ENCODE measurements around the gene CEP295NL. TPM values are rescaled to one million over a fixed set of nuclear protein-coding genes. Genes with fewer than 3 reads are reported as not detected.
A peak's percentile ranks its signal among the peaks of the same experiment; 100 is the strongest.

Gene CEP295NL
- total RNA-seq, 1 experiment from 2014 or later, result 1.9 TPM

DNA sequence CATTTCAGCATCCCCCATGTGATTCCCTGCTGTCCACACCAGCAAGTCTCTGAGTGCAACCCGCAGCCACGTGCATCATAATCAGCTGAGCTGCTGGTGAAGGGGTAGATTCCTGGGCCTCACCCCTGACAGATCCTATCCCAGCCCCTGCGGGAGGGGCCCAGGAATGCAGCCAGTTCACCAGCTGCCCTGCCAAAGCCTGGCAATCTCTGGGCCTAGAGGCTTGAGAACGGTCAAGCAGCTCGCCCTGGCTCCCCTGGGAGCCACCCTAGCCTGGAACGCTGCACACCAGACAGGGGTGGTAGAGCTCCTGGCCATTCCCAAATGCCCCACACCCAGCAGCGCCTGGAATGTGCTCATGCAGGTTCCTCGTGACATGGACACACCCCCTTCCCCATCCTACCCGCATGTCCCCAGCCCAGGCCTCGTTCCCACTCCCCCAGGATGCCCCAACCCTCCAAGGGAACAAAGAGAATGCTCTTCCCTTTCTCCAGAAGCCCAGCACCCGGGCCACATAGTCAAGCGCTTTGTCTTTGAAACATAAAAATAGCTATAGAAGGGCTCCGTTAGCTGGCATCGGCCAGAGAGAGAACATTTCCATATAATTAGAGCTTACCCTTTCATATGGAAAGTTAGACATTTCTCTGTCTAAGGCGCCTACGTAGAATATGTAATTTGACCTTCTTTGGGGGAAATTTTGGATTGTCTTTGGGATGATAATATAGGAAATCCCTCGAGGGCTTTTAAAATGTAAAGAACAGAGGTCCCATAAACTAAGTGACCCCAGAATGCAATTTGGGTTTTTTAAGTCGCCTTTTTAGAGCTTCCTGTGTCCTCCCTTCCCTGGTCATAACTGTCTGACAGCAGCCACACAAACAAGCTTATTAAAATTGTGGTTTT is 3.4 kb downstream of the CEP295NL start (continued):
- TF ChIP-seq ELF1 (IDR thresholded peaks at IDR 0.05; ENCODE audit: borderline replicate concordance, low read depth), result no peak

DNA sequence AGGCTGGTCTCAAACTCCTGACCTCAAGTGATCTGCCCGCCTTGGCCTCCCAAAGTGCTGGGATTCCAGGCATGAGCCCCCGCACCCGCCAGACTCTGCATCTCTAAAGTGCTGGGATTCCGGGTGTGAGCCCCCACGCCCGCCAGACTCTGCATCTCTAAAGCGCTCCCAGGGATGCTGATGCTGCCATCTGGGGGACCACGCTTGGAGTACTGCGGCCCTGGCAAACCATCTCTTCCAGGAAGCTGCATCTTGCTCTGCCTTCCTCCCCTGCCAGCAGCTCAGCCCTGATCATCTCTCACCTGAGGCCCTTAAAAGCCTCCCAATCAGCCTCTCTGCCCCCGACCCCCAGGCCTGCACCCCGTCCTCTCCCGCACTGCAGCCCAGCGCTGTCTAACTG is 4.1 kb downstream of the CEP295NL start:
- no TSS peak for BruUV-seq (replicated peaks)
- H4K20me1 ChIP-seq (ENCODE audit: insufficient read depth), result no peaks in the 10 kb centered on the region
- intact Hi-C loops (cut with micrococcal nuclease), result no loop called here
- no peak overlapping the region for H3K4me3 ChIP-seq (replicated peaks in 1 of 2; ENCODE audit: low read depth in 1 of 2, low read length in 2 of 2)
- 0 out of 2 replicates have a peak, but pooled peaks have one; percentile 4 for ATAC-seq
- TF ChIP-seq SRF (IDR thresholded peaks at IDR 0.05; ENCODE audit: low read depth), result no peak
- TF ChIP-seq ZNF274 (IDR thresholded peaks at IDR 0.05; ENCODE audit: low read depth, low read length), result no peak
- TF ChIP-seq TCF7L2 (IDR thresholded peaks at IDR 0.05; ENCODE audit: borderline replicate concordance, extremely low read depth, insufficient read depth, insufficient read length), result no peak
- TF ChIP-seq EZH2 (IDR thresholded peaks at IDR 0.05), result no peak
- TF ChIP-seq, protein P1, sequence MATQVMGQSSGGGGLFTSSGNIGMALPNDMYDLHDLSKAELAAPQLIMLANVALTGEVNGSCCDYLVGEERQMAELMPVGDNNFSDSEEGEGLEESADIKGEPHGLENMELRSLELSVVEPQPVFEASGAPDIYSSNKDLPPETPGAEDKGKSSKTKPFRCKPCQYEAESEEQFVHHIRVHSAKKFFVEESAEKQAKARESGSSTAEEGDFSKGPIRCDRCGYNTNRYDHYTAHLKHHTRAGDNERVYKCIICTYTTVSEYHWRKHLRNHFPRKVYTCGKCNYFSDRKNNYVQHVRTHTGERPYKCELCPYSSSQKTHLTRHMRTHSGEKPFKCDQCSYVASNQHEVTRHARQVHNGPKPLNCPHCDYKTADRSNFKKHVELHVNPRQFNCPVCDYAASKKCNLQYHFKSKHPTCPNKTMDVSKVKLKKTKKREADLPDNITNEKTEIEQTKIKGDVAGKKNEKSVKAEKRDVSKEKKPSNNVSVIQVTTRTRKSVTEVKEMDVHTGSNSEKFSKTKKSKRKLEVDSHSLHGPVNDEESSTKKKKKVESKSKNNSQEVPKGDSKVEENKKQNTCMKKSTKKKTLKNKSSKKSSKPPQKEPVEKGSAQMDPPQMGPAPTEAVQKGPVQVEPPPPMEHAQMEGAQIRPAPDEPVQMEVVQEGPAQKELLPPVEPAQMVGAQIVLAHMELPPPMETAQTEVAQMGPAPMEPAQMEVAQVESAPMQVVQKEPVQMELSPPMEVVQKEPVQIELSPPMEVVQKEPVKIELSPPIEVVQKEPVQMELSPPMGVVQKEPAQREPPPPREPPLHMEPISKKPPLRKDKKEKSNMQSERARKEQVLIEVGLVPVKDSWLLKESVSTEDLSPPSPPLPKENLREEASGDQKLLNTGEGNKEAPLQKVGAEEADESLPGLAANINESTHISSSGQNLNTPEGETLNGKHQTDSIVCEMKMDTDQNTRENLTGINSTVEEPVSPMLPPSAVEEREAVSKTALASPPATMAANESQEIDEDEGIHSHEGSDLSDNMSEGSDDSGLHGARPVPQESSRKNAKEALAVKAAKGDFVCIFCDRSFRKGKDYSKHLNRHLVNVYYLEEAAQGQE (IDR thresholded peaks at IDR 0.05; ENCODE audit: low read depth), result no peak
- TF ChIP-seq POLR2AphosphoS5 (IDR thresholded peaks at IDR 0.05; ENCODE audit: low read depth, low read length), result no peak
- TF ChIP-seq CEBPB (IDR thresholded peaks at IDR 0.05; ENCODE audit: low read depth), result no peak
- TF ChIP-seq, protein P2, sequence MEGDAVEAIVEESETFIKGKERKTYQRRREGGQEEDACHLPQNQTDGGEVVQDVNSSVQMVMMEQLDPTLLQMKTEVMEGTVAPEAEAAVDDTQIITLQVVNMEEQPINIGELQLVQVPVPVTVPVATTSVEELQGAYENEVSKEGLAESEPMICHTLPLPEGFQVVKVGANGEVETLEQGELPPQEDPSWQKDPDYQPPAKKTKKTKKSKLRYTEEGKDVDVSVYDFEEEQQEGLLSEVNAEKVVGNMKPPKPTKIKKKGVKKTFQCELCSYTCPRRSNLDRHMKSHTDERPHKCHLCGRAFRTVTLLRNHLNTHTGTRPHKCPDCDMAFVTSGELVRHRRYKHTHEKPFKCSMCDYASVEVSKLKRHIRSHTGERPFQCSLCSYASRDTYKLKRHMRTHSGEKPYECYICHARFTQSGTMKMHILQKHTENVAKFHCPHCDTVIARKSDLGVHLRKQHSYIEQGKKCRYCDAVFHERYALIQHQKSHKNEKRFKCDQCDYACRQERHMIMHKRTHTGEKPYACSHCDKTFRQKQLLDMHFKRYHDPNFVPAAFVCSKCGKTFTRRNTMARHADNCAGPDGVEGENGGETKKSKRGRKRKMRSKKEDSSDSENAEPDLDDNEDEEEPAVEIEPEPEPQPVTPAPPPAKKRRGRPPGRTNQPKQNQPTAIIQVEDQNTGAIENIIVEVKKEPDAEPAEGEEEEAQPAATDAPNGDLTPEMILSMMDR (IDR thresholded peaks at IDR 0.05 in 2 of 3, conservative IDR thresholded peaks at IDR 0.05 in 1 of 3; ENCODE audit: borderline replicate concordance in 1 of 3, insufficient read depth in 1 of 3, low read depth in 2 of 3, low read length in 2 of 3), result no peak
- TF ChIP-seq FOSL1 (IDR thresholded peaks at IDR 0.05; ENCODE audit: low read depth), result no peak
- no peak for TF ChIP-seq JUND (IDR thresholded peaks at IDR 0.05)
- no peak for TF ChIP-seq ELF1 (IDR thresholded peaks at IDR 0.05; ENCODE audit: borderline replicate concordance, low read depth)
- TF ChIP-seq ZFX (IDR thresholded peaks at IDR 0.05), result no peak
- TF ChIP-seq YY1 (IDR thresholded peaks at IDR 0.05; ENCODE audit: extremely low read depth, insufficient replicate concordance, low read depth, low read length), result no peak
- TF ChIP-seq, protein P3, sequence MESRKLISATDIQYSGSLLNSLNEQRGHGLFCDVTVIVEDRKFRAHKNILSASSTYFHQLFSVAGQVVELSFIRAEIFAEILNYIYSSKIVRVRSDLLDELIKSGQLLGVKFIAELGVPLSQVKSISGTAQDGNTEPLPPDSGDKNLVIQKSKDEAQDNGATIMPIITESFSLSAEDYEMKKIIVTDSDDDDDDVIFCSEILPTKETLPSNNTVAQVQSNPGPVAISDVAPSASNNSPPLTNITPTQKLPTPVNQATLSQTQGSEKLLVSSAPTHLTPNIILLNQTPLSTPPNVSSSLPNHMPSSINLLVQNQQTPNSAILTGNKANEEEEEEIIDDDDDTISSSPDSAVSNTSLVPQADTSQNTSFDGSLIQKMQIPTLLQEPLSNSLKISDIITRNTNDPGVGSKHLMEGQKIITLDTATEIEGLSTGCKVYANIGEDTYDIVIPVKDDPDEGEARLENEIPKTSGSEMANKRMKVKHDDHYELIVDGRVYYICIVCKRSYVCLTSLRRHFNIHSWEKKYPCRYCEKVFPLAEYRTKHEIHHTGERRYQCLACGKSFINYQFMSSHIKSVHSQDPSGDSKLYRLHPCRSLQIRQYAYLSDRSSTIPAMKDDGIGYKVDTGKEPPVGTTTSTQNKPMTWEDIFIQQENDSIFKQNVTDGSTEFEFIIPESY (IDR thresholded peaks at IDR 0.05; ENCODE audit: extremely low read depth, insufficient replicate concordance, low read length), result no peak
- no peak for TF ChIP-seq RAD21 (IDR thresholded peaks at IDR 0.05; ENCODE audit: low read depth)
- no peak for TF ChIP-seq EZH2phosphoT487 (IDR thresholded peaks at IDR 0.05; ENCODE audit: borderline replicate concordance)
- H3K9me3 ChIP-seq (ENCODE audit: control insufficient read depth in 1 of 2, insufficient read depth in 1 of 2, low read depth in 1 of 2, low read length in 2 of 2), result no peaks in the 10 kb centered on the region
- POLR2A ChIA-PET, result no interaction called here
- no peaks in the 10 kb centered on the region for H3K36me3 ChIP-seq (ENCODE audit: control insufficient read depth in 1 of 2, insufficient read depth in 2 of 2, low read length in 2 of 2)
- H3K9me2 ChIP-seq (ENCODE audit: insufficient read depth), result no peaks in the 10 kb centered on the region
- H3K4me1 ChIP-seq (ENCODE audit: control insufficient read depth in 1 of 2, insufficient read depth in 2 of 2, low read length in 2 of 2), result peaks cover 0 to 11% of the 10 kb centered on the region in 2 experiments; a peak in 2 of 4 replicates
- RAD21 ChIA-PET (ENCODE audit: low non-redundant PET in 1 of 2, low total read pairs in 2 of 2, uncharacterized antibody in 2 of 2, unreplicated experiment in 2 of 2), result no interaction called here
- H2AFZ ChIP-seq (ENCODE audit: low read depth, low read length, poor library complexity, severe bottlenecking), result no peak overlapping the region
- no peaks in the 10 kb centered on the region for H3K27me3 ChIP-seq (ENCODE audit: insufficient read depth, low read length)
- H3K9ac ChIP-seq (ENCODE audit: low read length), result no peak overlapping the region
- H3K4me2 ChIP-seq (ENCODE audit: low read length), result 0 out of 2 replicates have a peak overlapping the region, but pooled peaks have one; percentile 10
- CTCF ChIA-PET, result interaction anchor here (2.1 kb wide), 1 partner anchor 12 kb away, joined by 5 read pairs; no protein-coding TSS in a partner anchor
- H3K27ac ChIP-seq (ENCODE audit: low read depth, low read length), result no peak overlapping the region
- H3K79me2 ChIP-seq (ENCODE audit: insufficient read depth, low read length), result peaks cover 6% of the 10 kb centered on the region; the same call in 1 of the 2 replicates
- DNase-seq (ENCODE audit: low read depth, low spot score), result no peak

Data from HCT116 (cell line).